ENCODE data around the gene GPC5. TPM values are rescaled to one million over a fixed set of nuclear protein-coding genes. Genes with fewer than 3 reads are reported as not detected.

The GPC5 gene
- total RNA-seq, 1 experiment from 2014 or later = not detected

DNA sequence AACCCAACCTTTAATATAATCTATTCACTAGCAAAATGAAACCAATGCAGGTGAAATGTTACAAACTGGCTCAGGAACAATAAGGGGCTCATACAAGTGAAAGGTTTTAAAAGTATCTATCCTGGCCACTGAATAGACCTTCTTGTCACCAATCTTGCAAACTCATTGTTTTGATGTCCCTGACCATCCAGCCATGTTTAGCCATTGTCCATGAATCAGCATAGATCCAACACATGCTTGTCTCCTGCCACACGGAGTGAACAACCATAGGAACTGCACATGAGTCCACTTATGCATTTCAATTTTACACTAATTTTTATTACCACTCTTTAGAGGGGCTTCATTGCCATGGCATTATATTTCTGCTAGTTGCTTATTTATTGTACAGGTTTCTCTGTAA lies 331.4 kb downstream of the GPC5 start:
- no peak overlapping the region for H3K27ac ChIP-seq
- no peak overlapping the region for H3K4me3 ChIP-seq
- H3K27me3 ChIP-seq (replicated peaks) = no peaks in the 10 kb centered on the region
- H3K4me1 ChIP-seq (replicated peaks) = no peaks in the 10 kb centered on the region
- no peaks in the 10 kb centered on the region for H3K9me3 ChIP-seq (replicated peaks)
- no peaks in the 10 kb centered on the region for H3K36me3 ChIP-seq
- no peak for DNase-seq (ENCODE audit: low read depth in 1 of 2, low spot score in 2 of 2)

DNA sequence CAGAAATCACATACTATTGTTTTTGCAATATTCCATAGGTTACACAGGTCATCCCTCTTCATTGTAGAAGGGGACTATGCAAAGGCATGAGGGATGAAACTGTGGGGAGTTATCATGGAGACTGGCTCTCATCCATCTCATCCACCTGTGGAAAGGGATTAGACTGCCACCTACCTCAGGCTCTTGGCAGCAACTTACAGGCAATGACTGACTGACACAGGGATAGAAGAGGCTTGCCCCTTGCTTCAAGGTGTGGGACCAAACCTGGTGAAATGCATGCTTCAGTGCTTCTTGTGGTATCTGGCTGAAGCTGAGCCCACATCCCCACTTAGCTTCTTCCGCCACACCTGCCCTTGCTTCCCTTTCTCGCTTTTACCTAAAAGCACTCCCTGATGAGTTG lies 341.3 kb downstream of the GPC5 start:
- Histone ChIP-seq H3K27ac (no peak overlapping the region), H3K4me3 (no peak overlapping the region), H3K9me3 (replicated peaks) (no peaks in the 10 kb centered on the region), H3K27me3 (replicated peaks) (no peaks in the 10 kb centered on the region), H3K4me1 (replicated peaks) (no peaks in the 10 kb centered on the region), H3K36me3 (no peaks in the 10 kb centered on the region)
- DNase-seq (ENCODE audit: low read depth in 1 of 2, low spot score in 2 of 2) = no peak

DNA sequence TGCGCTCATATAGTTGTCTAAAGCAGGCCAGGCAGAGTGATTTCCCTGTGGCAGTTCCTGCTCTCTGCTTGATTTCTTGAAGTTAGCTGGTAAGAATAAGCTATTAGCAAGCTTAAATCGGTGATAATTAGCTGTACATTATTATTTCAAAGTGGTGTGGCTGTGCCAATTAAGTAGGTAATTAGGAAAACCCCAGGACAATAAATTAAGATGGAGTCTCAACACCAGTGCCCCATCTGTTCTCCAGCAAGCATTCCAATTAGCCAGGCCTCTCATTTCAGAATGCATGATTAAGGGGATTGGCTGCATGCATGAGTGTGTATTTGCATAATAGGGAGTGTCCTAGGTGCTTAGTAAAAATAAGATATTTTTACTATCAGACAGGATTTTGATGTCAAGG lies 342.3 kb downstream of the GPC5 start:
- Histone ChIP-seq H3K27me3 (replicated peaks) (no peaks in the 10 kb centered on the region), H3K9me3 (replicated peaks) (no peaks in the 10 kb centered on the region), H3K4me3 (no peak overlapping the region), H3K36me3 (no peaks in the 10 kb centered on the region), H3K4me1 (replicated peaks) (no peaks in the 10 kb centered on the region), H3K27ac (no peak overlapping the region)
- no peak for DNase-seq (ENCODE audit: low read depth in 1 of 2, low spot score in 2 of 2)

GRCh38 chr13:91741925-91742324 lies 343.5 kb downstream of the GPC5 start:
- Histone ChIP-seq H3K4me3 (no peak overlapping the region), H3K9me3 (replicated peaks) (no peaks in the 10 kb centered on the region), H3K36me3 (no peaks in the 10 kb centered on the region), H3K27me3 (replicated peaks) (no peaks in the 10 kb centered on the region), H3K27ac (no peak overlapping the region), H3K4me1 (replicated peaks) (no peaks in the 10 kb centered on the region)
- DNase-seq (ENCODE audit: low read depth in 1 of 2, low spot score in 2 of 2) = no peak

DNA sequence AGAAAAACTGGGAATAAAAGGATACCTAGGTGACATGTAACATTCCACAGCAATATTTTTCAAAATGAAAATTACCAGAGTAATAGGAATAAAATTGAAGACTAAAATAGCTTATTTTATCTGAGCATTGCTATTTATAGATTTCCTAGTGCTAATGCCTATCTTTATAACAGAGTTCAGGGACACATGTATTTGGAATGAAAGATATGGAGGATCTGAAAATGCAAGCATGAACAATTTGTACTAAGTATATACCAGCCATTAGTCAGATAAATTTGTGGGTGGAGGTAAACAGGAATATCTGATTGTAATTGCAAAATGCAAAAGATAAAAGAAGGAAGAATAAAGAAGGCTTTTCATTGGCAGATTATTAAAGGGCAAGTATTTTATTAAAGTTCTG lies 345.9 kb downstream of the GPC5 start:
- Histone ChIP-seq H3K36me3 (no peaks in the 10 kb centered on the region), H3K4me3 (no peak overlapping the region), H3K4me1 (replicated peaks) (no peaks in the 10 kb centered on the region), H3K27ac (no peak overlapping the region), H3K27me3 (replicated peaks) (no peaks in the 10 kb centered on the region), H3K9me3 (replicated peaks) (no peaks in the 10 kb centered on the region)
- DNase-seq (ENCODE audit: low read depth in 1 of 2, low spot score in 2 of 2) = no peak

GRCh38 chr13:91745967-91746366 lies 347.5 kb downstream of the GPC5 start:
- Histone ChIP-seq H3K36me3 (no peaks in the 10 kb centered on the region), H3K27ac (no peak overlapping the region), H3K4me3 (no peak overlapping the region), H3K4me1 (replicated peaks) (no peaks in the 10 kb centered on the region), H3K27me3 (replicated peaks) (no peaks in the 10 kb centered on the region), H3K9me3 (replicated peaks) (no peaks in the 10 kb centered on the region)
- DNase-seq (ENCODE audit: low read depth in 1 of 2, low spot score in 2 of 2) = no peak

DNA sequence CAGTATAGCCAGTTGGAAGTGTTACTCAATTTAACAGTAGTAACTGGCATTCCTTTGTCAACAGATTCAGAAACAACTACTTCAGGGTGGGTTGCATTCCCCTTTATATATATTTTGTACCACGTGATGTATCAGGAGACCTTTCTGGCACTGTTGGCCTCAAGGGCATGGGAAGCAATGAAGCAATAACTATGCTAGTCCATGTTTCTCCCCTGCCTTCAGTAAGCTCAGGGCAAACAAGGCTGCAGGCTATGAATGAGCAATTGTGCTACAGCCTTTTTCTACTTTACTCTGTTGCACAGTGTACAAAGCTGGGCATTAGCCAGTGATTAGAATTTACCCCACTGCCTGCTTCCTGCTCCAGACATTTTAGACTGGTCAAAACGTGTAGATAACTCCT lies 348.8 kb downstream of the GPC5 start:
- no peaks in the 10 kb centered on the region for H3K4me1 ChIP-seq (replicated peaks)
- H3K36me3 ChIP-seq = no peaks in the 10 kb centered on the region
- no peak for DNase-seq (ENCODE audit: low read depth in 1 of 2, low spot score in 2 of 2)
- no peaks in the 10 kb centered on the region for H3K27me3 ChIP-seq (replicated peaks)
- H3K4me3 ChIP-seq = no peak overlapping the region
- H3K27ac ChIP-seq = no peak overlapping the region
- H3K9me3 ChIP-seq (replicated peaks) = no peaks in the 10 kb centered on the region

- no peak overlapping the region for H3K27ac ChIP-seq
- DNase-seq (ENCODE audit: low read depth in 1 of 2, low spot score in 2 of 2) = no peak
- no peaks in the 10 kb centered on the region for H3K27me3 ChIP-seq (replicated peaks)
- no peaks in the 10 kb centered on the region for H3K4me1 ChIP-seq (replicated peaks)
- H3K36me3 ChIP-seq = no peaks in the 10 kb centered on the region
- H3K9me3 ChIP-seq (replicated peaks) = no peaks in the 10 kb centered on the region
- no peak overlapping the region for H3K4me3 ChIP-seq
Observed at GRCh38 chr13:91748416-91749089, 350.1 kb downstream of the GPC5 start.

GRCh38 chr13:91758724-91759123 lies 360.3 kb downstream of the GPC5 start:
- DNase-seq (ENCODE audit: low read depth in 1 of 2, low spot score in 2 of 2) = no peak
- Histone ChIP-seq H3K4me1 (replicated peaks) (no peaks in the 10 kb centered on the region), H3K27ac (no peak overlapping the region), H3K9me3 (replicated peaks) (no peaks in the 10 kb centered on the region), H3K4me3 (no peak overlapping the region), H3K27me3 (replicated peaks) (no peaks in the 10 kb centered on the region), H3K36me3 (no peaks in the 10 kb centered on the region)

DNA sequence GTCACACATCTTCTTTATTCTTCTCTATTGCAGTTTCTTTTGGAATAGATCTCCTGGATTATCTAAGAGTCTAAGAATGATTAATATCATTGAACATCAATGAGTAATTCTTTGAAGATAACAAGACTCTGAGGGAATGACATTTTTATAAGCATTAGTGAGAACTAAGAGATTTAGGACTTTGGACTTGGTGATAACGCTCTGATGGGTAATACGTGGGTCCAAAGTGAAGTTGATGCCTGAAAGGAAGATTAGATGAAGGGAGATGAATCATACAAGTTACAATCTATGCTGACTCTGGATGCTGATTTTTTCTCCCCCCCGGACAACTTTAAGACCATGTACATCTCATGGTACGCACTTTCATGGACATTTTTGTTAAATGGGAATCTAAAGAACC lies 364.5 kb downstream of the GPC5 start:
- no peaks in the 10 kb centered on the region for H3K27me3 ChIP-seq (replicated peaks)
- no peaks in the 10 kb centered on the region for H3K36me3 ChIP-seq
- H3K4me1 ChIP-seq (replicated peaks) = no peaks in the 10 kb centered on the region
- no peaks in the 10 kb centered on the region for H3K9me3 ChIP-seq (replicated peaks)
- no peak for DNase-seq (ENCODE audit: low read depth in 1 of 2, low spot score in 2 of 2)
- H3K4me3 ChIP-seq = no peak overlapping the region
- no peak overlapping the region for H3K27ac ChIP-seq

DNA sequence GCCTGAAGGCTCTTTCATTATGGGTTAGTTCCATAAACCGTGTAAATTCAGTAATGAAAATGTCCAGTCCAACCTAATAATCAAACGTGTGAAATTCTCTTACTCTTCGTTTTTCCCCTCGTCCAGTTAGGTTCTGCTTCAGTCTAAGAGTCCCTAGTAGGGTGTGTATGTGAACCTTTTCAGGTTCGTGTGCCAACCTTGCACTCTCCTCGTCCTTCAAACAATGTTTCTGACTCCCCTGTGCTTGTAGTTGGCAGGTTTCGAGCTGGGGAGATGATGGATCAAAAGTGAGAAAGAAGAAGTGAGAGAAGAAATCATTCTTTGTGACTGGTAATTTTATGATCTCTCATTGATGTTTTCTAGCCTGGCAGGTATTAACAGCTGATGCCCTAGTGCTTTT lies 366.1 kb downstream of the GPC5 start:
- no peaks in the 10 kb centered on the region for H3K27me3 ChIP-seq (replicated peaks)
- no peak overlapping the region for H3K27ac ChIP-seq
- H3K36me3 ChIP-seq = no peaks in the 10 kb centered on the region
- no peaks in the 10 kb centered on the region for H3K4me1 ChIP-seq (replicated peaks)
- H3K9me3 ChIP-seq (replicated peaks) = no peaks in the 10 kb centered on the region
- H3K4me3 ChIP-seq = no peak overlapping the region
- DNase-seq (ENCODE audit: low read depth in 1 of 2, low spot score in 2 of 2) = no peak

GRCh38 chr13:91767651-91768050 lies 369.2 kb downstream of the GPC5 start:
- Histone ChIP-seq H3K9me3 (replicated peaks) (no peaks in the 10 kb centered on the region), H3K36me3 (no peaks in the 10 kb centered on the region), H3K27ac (no peak overlapping the region), H3K27me3 (replicated peaks) (no peaks in the 10 kb centered on the region), H3K4me1 (replicated peaks) (no peaks in the 10 kb centered on the region), H3K4me3 (no peak overlapping the region)
- no peak for DNase-seq (ENCODE audit: low read depth in 1 of 2, low spot score in 2 of 2)

GRCh38 chr13:91768746-91769145 lies 370.3 kb downstream of the GPC5 start:
- Histone ChIP-seq H3K9me3 (replicated peaks) (no peaks in the 10 kb centered on the region), H3K4me3 (no peak overlapping the region), H3K36me3 (no peaks in the 10 kb centered on the region), H3K27ac (no peak overlapping the region), H3K4me1 (replicated peaks) (no peaks in the 10 kb centered on the region), H3K27me3 (replicated peaks) (no peaks in the 10 kb centered on the region)
- no peak for DNase-seq (ENCODE audit: low read depth in 1 of 2, low spot score in 2 of 2)

- Histone ChIP-seq H3K9me3 (replicated peaks) (no peaks in the 10 kb centered on the region), H3K4me1 (replicated peaks) (no peaks in the 10 kb centered on the region), H3K4me3 (no peak overlapping the region), H3K27ac (no peak overlapping the region), H3K36me3 (no peaks in the 10 kb centered on the region), H3K27me3 (replicated peaks) (no peaks in the 10 kb centered on the region)
- no peak for DNase-seq (ENCODE audit: low read depth in 1 of 2, low spot score in 2 of 2)
Observed at GRCh38 chr13:91771229-91771628, 372.8 kb downstream of the GPC5 start.

DNA sequence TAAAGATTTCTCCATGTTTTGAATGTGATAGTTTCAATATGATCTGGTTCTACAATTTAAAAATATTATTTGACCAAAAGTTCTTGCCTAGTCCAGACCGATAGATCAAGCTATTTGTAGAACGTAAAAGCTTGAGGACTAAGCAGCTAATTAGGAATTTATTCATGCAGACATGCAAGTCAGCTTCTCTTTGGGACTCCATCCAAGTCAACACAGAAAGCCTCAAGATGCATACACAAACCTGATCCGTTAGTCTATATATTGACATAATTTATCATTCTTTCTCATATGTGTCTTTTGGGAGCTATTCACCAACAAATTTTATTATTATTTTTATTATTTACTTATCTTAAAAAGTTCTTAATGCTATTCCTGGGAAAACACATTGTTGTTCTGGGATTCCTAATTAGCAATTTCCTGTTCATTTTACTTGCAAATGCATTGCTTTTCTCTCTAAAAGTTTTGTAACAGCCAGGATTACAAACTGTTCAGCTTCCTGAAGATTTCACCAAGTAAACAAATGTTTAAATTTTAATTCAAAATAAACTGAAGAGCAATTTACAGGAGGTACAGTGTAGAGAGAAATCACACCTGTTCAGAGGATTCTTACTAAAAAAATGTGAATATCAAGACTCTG lies 375.3 kb downstream of the GPC5 start:
- no peaks in the 10 kb centered on the region for H3K4me1 ChIP-seq (replicated peaks)
- no peaks in the 10 kb centered on the region for H3K9me3 ChIP-seq (replicated peaks)
- H3K4me3 ChIP-seq = no peak overlapping the region
- no peaks in the 10 kb centered on the region for H3K36me3 ChIP-seq
- DNase-seq (ENCODE audit: low read depth in 1 of 2, low spot score in 2 of 2) = no peak
- no peak overlapping the region for H3K27ac ChIP-seq
- no peaks in the 10 kb centered on the region for H3K27me3 ChIP-seq (replicated peaks)

All from SJSA1 (cell line).